Rectal smooth muscle tissue (tissue), 1 donor: ENCODE results near the gene DCAF12L2.
"Not testable (repeated sequence)": the region's sequence is repeated elsewhere in the genome, so short reads cannot be mapped to it uniquely, and the experiment has no call there.

Experiments used
- H3K27ac ChIP-seq: one replicate; pipeline ENCODE4 v1.7.0; 2013; ENCODE audit warnings: low read depth, low read length, inconsistent platforms
- H3K27me3 ChIP-seq: one replicate; pipeline ENCODE4 v1.7.0; 2013; ENCODE audit warnings: low read length; ENCODE audit not compliant: control insufficient read depth, insufficient read depth
- H3K36me3 ChIP-seq: one replicate; pipeline ENCODE4 v1.7.0; 2013; ENCODE audit warnings: low read length; ENCODE audit not compliant: control insufficient read depth, insufficient read depth
- H3K4me1 ChIP-seq: one replicate; pipeline ENCODE4 v1.7.0; 2013; ENCODE audit warnings: low read length; ENCODE audit not compliant: control insufficient read depth, insufficient read depth
- H3K4me3 ChIP-seq: one replicate; pipeline ENCODE4 v1.7.0; 2013; ENCODE audit warnings: low read length
- H3K9ac ChIP-seq: one replicate; pipeline ENCODE4 v1.7.0; 2013; ENCODE audit warnings: low read length

Gene DCAF12L2

GRCh38 chrX:126165721-126166461 lies at the start of gene DCAF12L2:
Gene DCAF12L2 (minus strand): TSS chrX:126166289. CDS start chrX:126165924, 365 bp downstream.
- Histone ChIP-seq H3K4me1 (no peaks in the 10 kb centered on the region), H3K36me3 (no peaks in the 10 kb centered on the region), H3K4me3 (peak within 1 kb of the TSS; percentile 40), H3K27ac (no peak within 1 kb of the TSS), H3K9ac (no peak within 1 kb of the TSS), H3K27me3 (no peaks in the 10 kb centered on the region)

GRCh38 chrX:126190888-126191287 lies 24.8 kb upstream of the DCAF12L2 start:
- H3K27ac ChIP-seq, H3K36me3 ChIP-seq, H3K4me1 ChIP-seq, H3K9ac ChIP-seq, H3K27me3 ChIP-seq, H3K4me3 ChIP-seq: not testable (repeated sequence)

DNA sequence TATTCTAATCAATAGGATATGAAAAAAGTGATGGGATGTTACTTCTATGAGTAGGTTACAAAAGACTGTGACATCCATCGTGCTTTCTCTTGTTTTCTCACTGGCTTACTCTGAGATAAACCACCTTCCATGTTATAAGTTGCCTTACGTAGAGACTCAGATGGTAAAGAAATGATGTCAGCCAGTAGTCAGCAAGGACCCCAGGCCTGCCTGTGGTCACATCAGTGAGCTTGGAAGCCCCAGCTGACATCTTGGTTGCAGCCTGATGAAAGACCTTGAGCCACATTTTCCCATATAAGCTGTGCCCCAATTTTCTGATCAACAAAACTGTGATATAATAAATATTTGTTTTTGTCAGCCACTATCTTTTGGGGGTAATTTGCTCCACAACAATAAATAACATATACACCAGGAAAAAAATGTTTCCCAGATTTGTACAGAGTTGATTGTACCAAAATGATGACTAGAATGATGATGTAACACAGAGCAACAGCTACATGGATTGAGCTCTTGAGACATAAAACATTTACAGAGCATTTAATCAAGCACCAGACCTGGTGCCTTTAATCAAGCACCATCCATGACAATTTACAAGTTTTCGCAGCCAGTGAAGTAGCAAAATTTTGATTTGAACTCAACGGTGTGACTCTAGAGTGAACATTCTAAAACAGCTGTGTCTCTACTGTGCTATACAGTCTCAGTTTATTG lies 11.2 kb upstream of the DCAF12L2 start:
- Histone ChIP-seq H3K4me1 (no peaks in the 10 kb centered on the region), H3K9ac (no peak overlapping the region), H3K27ac (no peak overlapping the region), H3K4me3 (no peak overlapping the region), H3K27me3 (no peaks in the 10 kb centered on the region), H3K36me3 (no peaks in the 10 kb centered on the region)

DNA sequence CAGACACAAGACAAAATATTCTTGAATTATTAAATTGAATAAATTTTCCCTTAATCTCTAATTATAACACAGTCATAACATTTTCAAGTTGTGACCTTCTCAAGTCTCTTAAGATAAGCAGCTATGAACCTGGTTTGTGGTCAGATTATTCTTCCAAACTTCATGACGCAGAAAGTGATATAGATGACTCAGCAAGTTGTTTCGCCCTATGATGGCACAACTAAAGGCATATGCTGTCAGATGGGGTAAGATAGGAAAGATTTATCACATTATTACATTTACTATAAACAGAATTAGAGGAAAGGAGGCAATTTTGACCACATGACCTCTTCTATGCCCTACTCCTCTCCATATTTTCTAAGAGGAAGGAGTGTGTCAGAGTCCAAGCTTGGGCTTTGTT lies 4.6 kb upstream of the DCAF12L2 start:
- H3K27me3 ChIP-seq = no peaks in the 10 kb centered on the region
- no peaks in the 10 kb centered on the region for H3K4me1 ChIP-seq
- no peak overlapping the region for H3K27ac ChIP-seq
- H3K36me3 ChIP-seq = no peaks in the 10 kb centered on the region
- no peak overlapping the region for H3K9ac ChIP-seq
- no peak overlapping the region for H3K4me3 ChIP-seq

- no peak overlapping the region for H3K4me3 ChIP-seq
- no peak overlapping the region for H3K27ac ChIP-seq
- no peak overlapping the region for H3K9ac ChIP-seq
Observed at GRCh38 chrX:126167560-126167959, 1.5 kb upstream of the DCAF12L2 start.

GRCh38 chrX:126165401-126165720 lies 728 bp downstream of the DCAF12L2 start:
- Histone ChIP-seq H3K36me3 (no peaks in the 10 kb centered on the region), H3K27me3 (no peaks in the 10 kb centered on the region), H3K9ac (no peak overlapping the region), H3K27ac (no peak overlapping the region), H3K4me1 (no peaks in the 10 kb centered on the region), H3K4me3 (peak overlapping the region; percentile 36)

More at GRCh38 chrX:126167560-126167959, 1.5 kb upstream of the DCAF12L2 start:
- Histone ChIP-seq H3K36me3 (no peaks in the 10 kb centered on the region), H3K27me3 (no peaks in the 10 kb centered on the region), H3K4me1 (no peaks in the 10 kb centered on the region)

DNA sequence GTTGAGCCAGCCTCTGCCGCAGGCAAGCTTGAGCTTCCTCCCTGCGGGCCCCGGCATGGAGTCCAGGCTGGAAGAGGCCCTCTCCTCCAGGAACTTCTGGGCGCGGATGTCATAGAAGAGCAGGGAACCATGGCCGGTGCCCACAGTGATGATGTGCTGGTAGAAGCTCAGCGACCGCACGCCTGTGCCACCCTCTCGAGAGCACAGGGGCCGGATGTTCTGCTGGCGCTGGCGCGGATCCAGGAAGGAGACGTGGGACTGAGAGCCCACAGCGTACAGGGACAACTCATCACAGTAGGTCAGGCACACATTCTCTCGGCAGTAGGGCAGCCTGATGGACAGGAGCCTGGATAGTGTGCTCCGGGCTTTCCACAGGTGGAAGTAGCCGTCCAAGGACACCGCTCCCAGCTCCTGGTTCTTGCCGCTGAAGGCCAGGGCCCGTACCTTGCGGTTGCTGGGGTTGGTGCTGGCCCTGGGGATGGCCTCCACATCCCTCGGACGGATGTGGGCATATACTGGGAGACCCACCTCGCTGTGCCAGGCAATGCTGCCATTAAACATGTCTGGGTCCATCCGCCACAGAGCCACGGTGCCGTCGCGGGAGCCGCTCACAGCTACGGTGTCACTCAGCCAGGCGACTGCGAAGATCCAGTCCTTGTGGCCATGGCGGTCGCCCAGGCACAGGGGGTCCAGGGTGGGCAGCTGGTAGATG lies 1.2 kb downstream of the DCAF12L2 start:
- no peaks in the 10 kb centered on the region for H3K4me1 ChIP-seq
- H3K9ac ChIP-seq = no peak overlapping the region
- no peak overlapping the region for H3K4me3 ChIP-seq
- no peak overlapping the region for H3K27ac ChIP-seq
- H3K27me3 ChIP-seq = no peaks in the 10 kb centered on the region
- no peaks in the 10 kb centered on the region for H3K36me3 ChIP-seq

- Histone ChIP-seq H3K27ac (no peak overlapping the region), H3K36me3 (no peaks in the 10 kb centered on the region), H3K4me1 (no peaks in the 10 kb centered on the region), H3K27me3 (no peaks in the 10 kb centered on the region), H3K4me3 (no peak overlapping the region), H3K9ac (no peak overlapping the region)
Observed at GRCh38 chrX:126164226-126164625, 1.9 kb downstream of the DCAF12L2 start.

DNA sequence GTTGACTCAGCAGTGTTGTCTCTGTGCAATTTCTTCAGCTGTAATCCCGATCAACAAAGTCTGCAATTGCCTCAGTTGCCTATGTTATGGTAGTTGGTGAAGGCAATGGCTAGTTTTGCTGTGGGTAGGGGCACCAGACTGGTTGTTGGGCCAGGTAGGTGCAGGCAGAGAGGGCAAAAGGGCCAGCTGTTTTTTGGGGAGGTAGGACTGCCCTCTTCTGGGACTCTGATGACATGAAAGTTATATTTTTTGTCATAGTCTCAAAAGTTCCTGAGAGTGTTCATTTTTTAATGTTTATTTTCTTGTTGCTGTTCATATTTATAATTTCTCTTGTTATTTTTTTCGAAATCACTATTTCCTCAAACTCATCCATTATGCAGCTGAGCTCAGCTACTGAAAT lies 25.1 kb downstream of the DCAF12L2 start:
- Histone ChIP-seq H3K27me3 (no peaks in the 10 kb centered on the region), H3K4me3 (no peak overlapping the region), H3K9ac (no peak overlapping the region), H3K36me3 (no peaks in the 10 kb centered on the region), H3K27ac (no peak overlapping the region), H3K4me1 (no peaks in the 10 kb centered on the region)

GRCh38 chrX:126137899-126138298 lies 28.2 kb downstream of the DCAF12L2 start:
- no peaks in the 10 kb centered on the region for H3K4me1 ChIP-seq
- no peak overlapping the region for H3K4me3 ChIP-seq
- H3K27ac ChIP-seq = no peak overlapping the region
- H3K9ac ChIP-seq = no peak overlapping the region
- no peaks in the 10 kb centered on the region for H3K27me3 ChIP-seq
- no peaks in the 10 kb centered on the region for H3K36me3 ChIP-seq

GRCh38 chrX:126124721-126125120 lies 41.4 kb downstream of the DCAF12L2 start:
- Histone ChIP-seq H3K27me3 (no peaks in the 10 kb centered on the region), H3K36me3 (no peaks in the 10 kb centered on the region), H3K9ac (no peak overlapping the region), H3K4me3 (no peak overlapping the region), H3K27ac (no peak overlapping the region), H3K4me1 (no peaks in the 10 kb centered on the region)
